Fibroblast of lung (primary cell): ENCODE data around the gene FAM111A.

Experiments used
- EZH2 ChIP-seq: IDR thresholded peaks from 2 replicates; pipeline ENCODE4 v1.5.1; 2012; ENCODE audit warnings: low read length, control low read depth, mild to moderate bottlenecking; ENCODE audit errors: missing control alignments
- TF ChIP-seq, protein P1 (sequence below), 2 donors: IDR thresholded peaks in 1 of 2; conservative IDR thresholded peaks in 1 of 2; 1 replicate in 1 of 2; 2 replicates in 1 of 2; pipeline ENCODE4 v1.5.1; 2011 to 2012; ENCODE audit warnings: low read length in 2 of 2, control low read depth in 1 of 2, inconsistent platforms in 1 of 2, low read depth in 1 of 2, mild to moderate bottlenecking in 1 of 2

DNA sequence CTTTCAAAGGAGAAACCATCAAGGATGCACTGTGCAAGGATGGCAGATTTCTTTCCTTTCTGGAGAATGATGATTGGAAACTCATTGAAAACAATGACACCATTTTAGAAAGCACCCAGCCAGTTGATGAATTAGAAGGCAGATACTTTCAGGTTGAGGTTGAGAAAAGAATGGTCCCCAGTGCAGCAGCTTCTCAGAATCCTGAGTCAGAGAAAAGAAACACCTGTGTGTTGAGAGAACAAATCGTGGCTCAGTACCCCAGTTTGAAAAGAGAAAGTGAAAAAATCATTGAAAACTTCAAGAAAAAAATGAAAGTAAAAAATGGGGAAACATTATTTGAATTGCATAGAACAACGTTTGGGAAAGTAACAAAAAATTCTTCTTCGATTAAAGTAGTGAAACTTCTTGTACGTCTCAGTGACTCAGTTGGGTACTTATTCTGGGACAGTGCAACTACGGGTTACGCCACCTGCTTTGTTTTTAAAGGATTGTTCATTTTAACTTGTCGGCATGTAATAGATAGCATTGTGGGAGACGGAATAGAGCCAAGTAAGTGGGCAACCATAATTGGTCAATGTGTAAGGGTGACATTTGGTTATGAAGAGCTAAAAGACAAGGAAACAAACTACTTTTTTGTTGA is 9.8 kb downstream of the FAM111A start:
- TF ChIP-seq, protein P1, sequence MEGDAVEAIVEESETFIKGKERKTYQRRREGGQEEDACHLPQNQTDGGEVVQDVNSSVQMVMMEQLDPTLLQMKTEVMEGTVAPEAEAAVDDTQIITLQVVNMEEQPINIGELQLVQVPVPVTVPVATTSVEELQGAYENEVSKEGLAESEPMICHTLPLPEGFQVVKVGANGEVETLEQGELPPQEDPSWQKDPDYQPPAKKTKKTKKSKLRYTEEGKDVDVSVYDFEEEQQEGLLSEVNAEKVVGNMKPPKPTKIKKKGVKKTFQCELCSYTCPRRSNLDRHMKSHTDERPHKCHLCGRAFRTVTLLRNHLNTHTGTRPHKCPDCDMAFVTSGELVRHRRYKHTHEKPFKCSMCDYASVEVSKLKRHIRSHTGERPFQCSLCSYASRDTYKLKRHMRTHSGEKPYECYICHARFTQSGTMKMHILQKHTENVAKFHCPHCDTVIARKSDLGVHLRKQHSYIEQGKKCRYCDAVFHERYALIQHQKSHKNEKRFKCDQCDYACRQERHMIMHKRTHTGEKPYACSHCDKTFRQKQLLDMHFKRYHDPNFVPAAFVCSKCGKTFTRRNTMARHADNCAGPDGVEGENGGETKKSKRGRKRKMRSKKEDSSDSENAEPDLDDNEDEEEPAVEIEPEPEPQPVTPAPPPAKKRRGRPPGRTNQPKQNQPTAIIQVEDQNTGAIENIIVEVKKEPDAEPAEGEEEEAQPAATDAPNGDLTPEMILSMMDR (conservative IDR thresholded peaks at IDR 0.05 in 1 of 2, IDR thresholded peaks at IDR 0.05 in 1 of 2; ENCODE audit: low read depth in 1 of 2, low read length in 2 of 2) = no peak
- TF ChIP-seq EZH2 = no peak
